Spleen (tissue), 7 donors: ENCODE measurements around the gene PPP1R14B.
A peak's percentile ranks its signal among the peaks of the same experiment; 100 is the strongest.

ENCODE experiments used
- POLR2A ChIP-seq, 3 donors: fragments of 450-650 bp; IDR thresholded peaks; one replicate each; pipeline ENCODE4 v1.5.1; 2017; ENCODE audit warnings: antibody characterized with exemption in 3 of 3, mild to moderate bottlenecking in 1 of 3
- TF ChIP-seq, protein P1 (sequence below), 11 experiments: fragments of 200-600 bp in 7 of 11; fragments of 450-650 bp in 4 of 11; sonication (generic) in 4 of 11; IDR thresholded peaks in 8 of 11; conservative IDR thresholded peaks in 3 of 11; 1 replicate in 7 of 11; 2 replicates in 4 of 11; pipeline versions ENCODE4 v1.4.0 to v1.8.0; 2016 to 2021; ENCODE audit warnings: antibody characterized with exemption in 11 of 11, inconsistent platforms in 4 of 11, mild to moderate bottlenecking in 1 of 11
- donor health status: DM: no; HTN: no; CAD: no; lungs with moderate emphysema.
- donor health status: DM: no; HTN: no; CAD: no.
- donor health status: DM: no; HTN: no; CAD: no.

GRCh38 chr11:64241491-64242374, 5.0 kb downstream of the PPP1R14B start:
- TF ChIP-seq, protein P1, sequence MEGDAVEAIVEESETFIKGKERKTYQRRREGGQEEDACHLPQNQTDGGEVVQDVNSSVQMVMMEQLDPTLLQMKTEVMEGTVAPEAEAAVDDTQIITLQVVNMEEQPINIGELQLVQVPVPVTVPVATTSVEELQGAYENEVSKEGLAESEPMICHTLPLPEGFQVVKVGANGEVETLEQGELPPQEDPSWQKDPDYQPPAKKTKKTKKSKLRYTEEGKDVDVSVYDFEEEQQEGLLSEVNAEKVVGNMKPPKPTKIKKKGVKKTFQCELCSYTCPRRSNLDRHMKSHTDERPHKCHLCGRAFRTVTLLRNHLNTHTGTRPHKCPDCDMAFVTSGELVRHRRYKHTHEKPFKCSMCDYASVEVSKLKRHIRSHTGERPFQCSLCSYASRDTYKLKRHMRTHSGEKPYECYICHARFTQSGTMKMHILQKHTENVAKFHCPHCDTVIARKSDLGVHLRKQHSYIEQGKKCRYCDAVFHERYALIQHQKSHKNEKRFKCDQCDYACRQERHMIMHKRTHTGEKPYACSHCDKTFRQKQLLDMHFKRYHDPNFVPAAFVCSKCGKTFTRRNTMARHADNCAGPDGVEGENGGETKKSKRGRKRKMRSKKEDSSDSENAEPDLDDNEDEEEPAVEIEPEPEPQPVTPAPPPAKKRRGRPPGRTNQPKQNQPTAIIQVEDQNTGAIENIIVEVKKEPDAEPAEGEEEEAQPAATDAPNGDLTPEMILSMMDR (IDR thresholded peaks at IDR 0.05 in 8 of 11, conservative IDR thresholded peaks at IDR 0.05 in 3 of 11), result peak in 2 of 11 experiments; percentile 11 to 36
- no peak for TF ChIP-seq POLR2A (IDR thresholded peaks at IDR 0.05)
